Osteoblast (primary cell): ENCODE measurements around the gene RNF19B. TPM values are rescaled to one million over a fixed set of nuclear protein-coding genes. Genes with fewer than 3 reads are reported as not detected.

Source experiments
- DNase-seq: peaks from one replicate; pipeline ENCODE4 v3.0.0; 2011; ENCODE audit warnings: low spot score, mixed read lengths; ENCODE audit not compliant: insufficient read length; ENCODE audit errors: missing footprints
- H2AFZ ChIP-seq: 2 replicates; pipeline ENCODE4 v1.6.0; 2011; ENCODE audit warnings: mild to moderate bottlenecking, low read length
- H3K27ac ChIP-seq: 2 replicates; pipeline ENCODE4 v1.5.1; 2011; ENCODE audit warnings: mild to moderate bottlenecking, low read depth, low read length, moderate library complexity
- H3K27me3 ChIP-seq: 2 replicates; pipeline ENCODE4 v1.6.0; 2012; ENCODE audit warnings: mild to moderate bottlenecking, control low read depth, inconsistent platforms, low read length, moderate library complexity; ENCODE audit not compliant: insufficient read depth
- H3K36me3 ChIP-seq: 2 replicates; pipeline ENCODE4 v1.5.1; 2011; ENCODE audit warnings: mild to moderate bottlenecking, low read length, control low read depth, moderate library complexity; ENCODE audit not compliant: insufficient read depth
- H3K4me1 ChIP-seq: 2 replicates; pipeline ENCODE4 v1.5.1; 2011; ENCODE audit warnings: mild to moderate bottlenecking, low read length, control low read depth, moderate library complexity; ENCODE audit not compliant: insufficient read depth
- H3K4me2 ChIP-seq: 2 replicates; pipeline ENCODE4 v1.6.0; 2011; ENCODE audit warnings: mild to moderate bottlenecking, low read length; ENCODE audit not compliant: insufficient read depth
- H3K4me3 ChIP-seq: fragments of 200-600 bp; sonication (generic); 3 replicates; pipeline ENCODE4 v1.5.1; 2012; ENCODE audit warnings: mild to moderate bottlenecking, low read length, inconsistent platforms; ENCODE audit not compliant: insufficient read depth
- H3K79me2 ChIP-seq: 2 replicates; pipeline ENCODE4 v1.6.0; 2012; ENCODE audit warnings: mild to moderate bottlenecking, low read length, control low read depth, inconsistent platforms; ENCODE audit not compliant: insufficient read depth
- H3K9me3 ChIP-seq: 2 replicates; pipeline ENCODE4 v1.5.1; 2011; ENCODE audit warnings: low read depth, low read length, control low read depth
- H4K20me1 ChIP-seq: 2 replicates; pipeline ENCODE4 v1.6.0; 2012; ENCODE audit warnings: mild to moderate bottlenecking, low read length, control low read depth; ENCODE audit not compliant: insufficient read depth
- CTCF ChIP-seq: IDR thresholded peaks from 2 replicates; pipeline ENCODE4 v1.5.1; 2011; ENCODE audit warnings: mild to moderate bottlenecking, low read depth, low read length, moderate library complexity; ENCODE audit errors: extremely low read depth
- total RNA-seq: library from RNA; depleted of rRNA; stranded (reverse); fragments of >200 nt; gene quantifications from 2 replicates; pipeline ENCODE4 v1.2.3, GENCODE V29; 2012

RNF19B gene
- total RNA-seq, 1 donor: 14.5 TPM

- Histone ChIP-seq H3K36me3 (no peaks in the 10 kb centered on the region), H3K4me3 (no peak overlapping the region)
Observed at GRCh38 chr1:32897082-32898049, 67.2 kb downstream of the RNF19B start.

GRCh38 chr1:32896451-32896850, 68.2 kb downstream of the RNF19B start:
- peaks cover 13% of the 10 kb centered on the region for H3K27me3 ChIP-seq
- no peaks in the 10 kb centered on the region for H3K9me3 ChIP-seq
- H4K20me1 ChIP-seq: no peaks in the 10 kb centered on the region
- H3K27ac ChIP-seq: no peak overlapping the region
- no peaks in the 10 kb centered on the region for H3K79me2 ChIP-seq
- peak; percentile 69 for DNase-seq
- no peak overlapping the region for H2AFZ ChIP-seq
- H3K36me3 ChIP-seq: no peaks in the 10 kb centered on the region
- peaks cover 5% of the 10 kb centered on the region for H3K4me1 ChIP-seq
- no peak for TF ChIP-seq CTCF
- no peak overlapping the region for H3K4me2 ChIP-seq
- no peak overlapping the region for H3K4me3 ChIP-seq

More at GRCh38 chr1:32897082-32898049, 67.2 kb downstream of the RNF19B start:
- Histone ChIP-seq H4K20me1 (no peaks in the 10 kb centered on the region), H3K27me3 (peaks cover 4% of the 10 kb centered on the region), H3K27ac (no peak overlapping the region), H3K4me1 (peaks cover 5% of the 10 kb centered on the region), H2AFZ (no peak overlapping the region), H3K4me2 (no peak overlapping the region), H3K9me3 (no peaks in the 10 kb centered on the region), H3K79me2 (no peaks in the 10 kb centered on the region)
- TF ChIP-seq CTCF: no peak
- peak; percentile 86 for DNase-seq

- no peaks in the 10 kb centered on the region for H3K36me3 ChIP-seq
- H3K79me2 ChIP-seq: no peaks in the 10 kb centered on the region
- H3K9me3 ChIP-seq: no peaks in the 10 kb centered on the region
- no peak for TF ChIP-seq CTCF
- peak; percentile 76 for DNase-seq
- no peak overlapping the region for H3K4me3 ChIP-seq
- no peaks in the 10 kb centered on the region for H4K20me1 ChIP-seq
- H3K27me3 ChIP-seq: peaks cover 13% of the 10 kb centered on the region
- no peak overlapping the region for H3K27ac ChIP-seq
- H3K4me1 ChIP-seq: peaks cover under 1% of the 10 kb centered on the region
- H3K4me2 ChIP-seq: no peak overlapping the region
- no peak overlapping the region for H2AFZ ChIP-seq
Observed at GRCh38 chr1:32895325-32896215, 69.0 kb downstream of the RNF19B start.
